ENCODE measurements around the gene CSNK1A1.

GRCh38 chr5:149581931-149582768, 30.9 kb upstream of the CSNK1A1 start:
- no peak for TF ChIP-seq CTCF (IDR thresholded peaks at IDR 0.05; ENCODE audit: poor library complexity)
- no peak for TF ChIP-seq EZH2 (IDR thresholded peaks at IDR 0.05; ENCODE audit: borderline replicate concordance)
